Thyroid gland (tissue), 4 donors: ENCODE measurements around the gene GBGT1. TPM values are rescaled to one million over a fixed set of nuclear protein-coding genes. Genes with fewer than 3 reads are reported as not detected.

Experiments used
- DNase-seq, 2 donors: peaks; one replicate each; pipeline ENCODE4 v3.0.0-alpha.2; 2019
- H3K27ac ChIP-seq, 3 donors: fragments of 200-600 bp; sonication (generic); 1 replicate in 2 of 3; 2 replicates in 1 of 3; pipeline ENCODE4 v1.5.1; 2016 to 2019; ENCODE audit warnings: mild to moderate bottlenecking in 1 of 3, moderate library complexity in 1 of 3
- H3K27me3 ChIP-seq: fragments of 200-600 bp; sonication (generic); one replicate; pipeline ENCODE4 v1.5.1; 2019
- H3K36me3 ChIP-seq, 2 donors: fragments of 200-600 bp; sonication (generic); one replicate each; pipeline ENCODE4 v1.5.1; 2016 to 2019
- H3K4me1 ChIP-seq, 2 donors: fragments of 200-600 bp; sonication (generic); one replicate each; pipeline ENCODE4 v1.5.1; 2017 to 2019
- H3K4me3 ChIP-seq, 3 donors: fragments of 200-600 bp; sonication (generic); replicated peaks in 1 of 3; 1 replicate in 2 of 3; 2 replicates in 1 of 3; pipeline ENCODE4 v1.5.1; 2016; ENCODE audit warnings: mild to moderate bottlenecking in 1 of 3
- H3K9me3 ChIP-seq: fragments of 200-600 bp; sonication (generic); one replicate; pipeline ENCODE4 v1.5.1; 2017
- CTCF ChIP-seq, 6 experiments: fragments of 200-600 bp in 3 of 6; fragments of 450-650 bp in 3 of 6; sonication (generic) in 3 of 6; IDR thresholded peaks; one replicate each; pipeline ENCODE4 v1.5.1; 2016 to 2019; ENCODE audit warnings: antibody characterized with exemption in 6 of 6, mild to moderate bottlenecking in 2 of 6, inconsistent platforms in 1 of 6, moderate library complexity in 1 of 6
- POLR2A ChIP-seq, 2 donors: fragments of 450-650 bp; IDR thresholded peaks; one replicate each; pipeline ENCODE4 v1.6.1; 2017; ENCODE audit warnings: antibody characterized with exemption in 2 of 2, mild to moderate bottlenecking in 2 of 2, moderate library complexity in 1 of 2
- WGBS, 2 donors: methylation state at CpG; one replicate each; pipeline ENCODE4 v1.1.5; 2017; 5-methylcytosine and 5-hydroxymethylcytosine counted together
- intact Hi-C: fragments of 100-400 bp; cut with DNase I; formaldehyde crosslinking; loops from one replicate; pipeline ENCODE4 v1.15.1; 2023
- total RNA-seq, 4 donors: library from RNA; depleted of rRNA; stranded (reverse); fragments of >200 nt; gene quantifications; one replicate each; pipeline ENCODE4 v1.2.3, GENCODE V29; 2016

Gene GBGT1
- total RNA-seq, 4 donors from 2014 or later = 21.4 to 45.0 (median 25.1) TPM

DNA sequence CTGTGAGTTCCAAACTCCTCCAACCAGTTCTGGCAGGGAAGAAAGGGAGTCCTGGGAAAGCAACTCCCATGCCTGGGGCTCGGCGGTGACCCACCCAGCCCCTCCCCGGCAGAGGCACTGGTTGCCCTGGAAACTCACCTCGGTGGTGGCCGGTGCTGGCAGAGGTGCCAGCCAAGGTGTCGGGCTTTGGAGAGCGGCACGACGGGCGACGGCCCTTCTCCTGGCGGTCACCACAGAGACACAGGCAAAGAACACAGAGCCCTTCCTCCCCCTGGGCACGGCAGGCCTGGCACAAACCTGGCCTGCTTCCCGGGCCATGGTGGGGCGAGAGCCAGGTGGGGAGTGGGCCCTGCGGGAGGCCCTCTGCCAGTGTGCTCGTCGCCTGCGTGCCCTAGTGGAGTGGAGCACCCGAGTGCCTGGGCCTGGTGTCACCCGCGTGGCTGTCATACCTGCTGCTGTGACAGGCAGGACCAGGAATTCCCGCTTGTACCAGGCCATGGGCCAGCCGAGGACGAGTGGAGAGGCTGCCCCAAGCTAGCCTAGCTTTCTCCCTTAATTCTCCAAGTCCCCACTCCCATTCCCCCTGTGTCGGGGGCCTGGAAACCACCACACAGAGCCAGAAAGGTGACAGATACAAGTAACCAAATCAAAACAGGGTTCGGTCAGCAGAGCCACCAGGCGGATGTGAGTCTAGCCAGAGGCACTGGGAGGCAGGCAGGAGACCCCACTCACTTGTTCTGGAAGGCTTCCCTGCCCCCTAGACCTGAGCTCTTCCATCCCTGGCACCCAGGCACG is 34.5 kb downstream of the GBGT1 start:
- intact Hi-C loops = no loop called here
- H3K27ac ChIP-seq = peak overlapping the region; percentile 66 to 94 (median 91)
- no peaks in the 10 kb centered on the region for H3K9me3 ChIP-seq
- 39 to 40% methylated on average over 16 to 18 of the region's 29 CpGs for WGBS, 2 donors
- no peak overlapping the region for H3K4me3 ChIP-seq
- DNase-seq = peak; percentile 95 to 96
- H3K27me3 ChIP-seq = no peaks in the 10 kb centered on the region
- TF ChIP-seq POLR2A (IDR thresholded peaks at IDR 0.05) (peak in 1 of 2 donors; percentile 29), CTCF (IDR thresholded peaks at IDR 0.05) (peak in 3 of 6 experiments; percentile 5 to 34 (median 19))
- H3K4me1 ChIP-seq = peaks cover 64 to 84% of the 10 kb centered on the region in 2 donors
- H3K36me3 ChIP-seq = no peaks in the 10 kb centered on the region

DNA sequence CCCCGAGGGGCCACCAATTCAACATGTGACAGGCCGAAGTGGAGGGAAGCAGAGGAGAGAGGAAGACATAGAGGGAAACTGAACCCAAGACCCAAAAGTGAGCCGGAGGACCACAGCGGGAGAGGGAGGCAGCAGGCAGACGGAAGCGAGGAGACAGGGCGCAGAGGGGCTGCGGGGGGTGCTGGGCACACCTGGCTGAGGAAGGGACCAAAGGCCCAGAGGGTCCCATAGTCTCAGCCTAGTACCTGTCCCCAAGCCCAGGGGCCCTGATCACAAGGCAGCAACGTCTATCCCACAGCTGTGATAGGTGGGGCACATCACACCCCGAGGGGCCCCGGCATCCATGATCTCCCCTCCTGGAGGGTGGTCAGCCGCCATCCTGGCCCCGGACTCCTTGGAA is 35.6 kb downstream of the GBGT1 start:
- peaks cover 54 to 79% of the 10 kb centered on the region in 2 donors for H3K4me1 ChIP-seq
- H3K27ac ChIP-seq = peak overlapping the region; percentile 66 to 94 (median 91)
- 89 to 90% methylated on average over 13 of the region's 13 CpGs for WGBS, 2 donors

DNA sequence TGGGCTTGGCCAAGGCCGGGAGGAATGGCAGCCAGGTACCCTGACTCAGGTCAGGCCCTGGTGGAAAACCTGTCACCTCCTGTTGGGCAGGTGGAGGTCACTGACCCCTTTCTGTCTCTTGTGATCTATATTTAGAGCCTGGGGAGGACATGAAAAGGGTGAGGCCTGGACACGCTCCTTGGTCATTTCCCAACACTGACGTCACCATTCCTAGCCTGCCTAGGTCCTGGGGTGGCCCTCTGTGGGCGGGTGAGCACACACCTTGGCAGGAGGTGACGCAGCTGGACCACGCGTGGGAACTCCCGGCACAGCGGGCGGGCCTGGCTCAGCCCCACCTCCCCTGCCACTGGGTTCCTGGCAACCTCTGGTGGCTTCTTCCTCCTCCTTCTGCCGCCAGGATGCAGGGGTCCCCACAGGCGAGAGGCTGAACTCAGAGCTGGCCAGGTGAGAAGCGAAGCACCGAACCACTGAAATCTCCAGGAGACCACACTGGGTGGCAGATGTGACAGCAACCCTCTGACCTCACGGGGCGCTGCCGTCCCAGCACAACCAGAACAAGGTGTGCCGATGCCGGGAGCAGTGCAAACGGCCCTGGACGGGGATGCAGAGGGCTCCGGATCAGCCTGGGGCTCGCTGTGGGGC is 36.3 kb downstream of the GBGT1 start:
- intact Hi-C loops = no loop called here
- Histone ChIP-seq H3K36me3 (no peaks in the 10 kb centered on the region), H3K27me3 (no peaks in the 10 kb centered on the region), H3K4me3 (no peak overlapping the region), H3K4me1 (peaks cover 49 to 73% of the 10 kb centered on the region in 2 donors), H3K27ac (peak overlapping the region; percentile 66 to 94 (median 91)), H3K9me3 (no peaks in the 10 kb centered on the region)
- TF ChIP-seq CTCF (IDR thresholded peaks at IDR 0.05) (no peak), POLR2A (IDR thresholded peaks at IDR 0.05) (peak in 1 of 2 donors; percentile 19)
- 66 to 90% methylated on average over 12 to 13 of the region's 23 CpGs for WGBS, 2 donors
- DNase-seq = peak; percentile 89 to 90

More for the DNA sequence above, 35.6 kb downstream of the GBGT1 start:
- DNase-seq = no peak
- TF ChIP-seq POLR2A (IDR thresholded peaks at IDR 0.05) = no peak
- TF ChIP-seq CTCF (IDR thresholded peaks at IDR 0.05) = no peak
- Histone ChIP-seq H3K9me3 (no peaks in the 10 kb centered on the region), H3K27me3 (no peaks in the 10 kb centered on the region), H3K36me3 (no peaks in the 10 kb centered on the region), H3K4me3 (no peak overlapping the region)
- intact Hi-C loops = no loop called here

GRCh38 chr9:133126697-133127339 is 36.9 kb downstream of the GBGT1 start:
- Histone ChIP-seq H3K4me1 (peaks cover 52 to 73% of the 10 kb centered on the region in 2 donors), H3K36me3 (no peaks in the 10 kb centered on the region), H3K27me3 (no peaks in the 10 kb centered on the region), H3K9me3 (no peaks in the 10 kb centered on the region), H3K27ac (peak overlapping the region; percentile 66 to 94 (median 91)), H3K4me3 (no peak overlapping the region)
- no peak for DNase-seq
- intact Hi-C loops = no loop called here
- WGBS, 2 donors = 76 to 80% methylated on average over 16 to 17 of the region's 17 CpGs
- TF ChIP-seq CTCF (IDR thresholded peaks at IDR 0.05) (no peak), POLR2A (IDR thresholded peaks at IDR 0.05) (no peak)
